Gastrocnemius medialis (tissue), 4 donors: ENCODE results near the gene MSI2. TPM values are rescaled to one million over a fixed set of nuclear protein-coding genes. Genes with fewer than 3 reads are reported as not detected.

Experiments
- ATAC-seq, 2 donors: fragments of 150-250 bp; one replicate each; pipeline ENCODE4 v1.9.1; 2016
- DNase-seq, 2 donors: peaks; one replicate each; pipeline ENCODE4 v3.0.0-alpha.2; 2019
- H3K27ac ChIP-seq, 4 donors: fragments of 200-600 bp; sonication (generic); 1 replicate in 1 of 4; 2 replicates in 3 of 4; pipeline ENCODE4 v1.5.1; 2016 to 2018; ENCODE audit warnings: mild to moderate bottlenecking in 2 of 4, moderate library complexity in 1 of 4
- H3K27me3 ChIP-seq, 3 donors: fragments of 200-600 bp; sonication (generic) in 2 of 3; 1 replicate in 1 of 3; 2 replicates in 2 of 3; pipeline versions ENCODE4 v1.5.1 to v1.6.0; 2016 to 2019; ENCODE audit warnings: mild to moderate bottlenecking in 1 of 3, moderate library complexity in 1 of 3
- H3K36me3 ChIP-seq, 2 donors: fragments of 200-600 bp; sonication (generic) in 1 of 2; one replicate each; pipeline ENCODE4 v1.5.1; 2017 to 2018
- H3K4me1 ChIP-seq, 2 donors: fragments of 200-600 bp; sonication (generic) in 1 of 2; one replicate each; pipeline ENCODE4 v1.5.1; 2016 to 2017; ENCODE audit warnings: mild to moderate bottlenecking in 2 of 2
- H3K4me3 ChIP-seq, 4 donors: fragments of 200-600 bp; sonication (generic) in 3 of 4; 1 replicate in 1 of 4; 2 replicates in 3 of 4; pipeline ENCODE4 v1.5.1; 2016 to 2019; ENCODE audit warnings: mild to moderate bottlenecking in 2 of 4
- H3K9me3 ChIP-seq, 3 donors: fragments of 200-600 bp; sonication (generic) in 2 of 3; 1 replicate in 1 of 3; 2 replicates in 2 of 3; pipeline ENCODE4 v1.5.1; 2016 to 2019
- POLR2A ChIP-seq, 2 donors: fragments of 450-650 bp; IDR thresholded peaks; one replicate each; pipeline ENCODE4 v1.6.1; 2017; ENCODE audit warnings: antibody characterized with exemption in 2 of 2, mild to moderate bottlenecking in 2 of 2, moderate library complexity in 2 of 2
- in situ Hi-C, 4 donors: fragments of 200-750 bp; cut with MboI; loops; one replicate each; pipeline versions ENCODE4 v1.15.0 to v1.8.0; 2017; ENCODE audit warnings: low sequenced_read_pairs in 4 of 4
- intact Hi-C: fragments of 100-400 bp; cut with DNase I; formaldehyde crosslinking; loops from one replicate; pipeline ENCODE4 v1.15.1; 2023; ENCODE audit warnings: low total_unique reads
- total RNA-seq, 4 donors: library from RNA; depleted of rRNA; stranded (reverse); fragments of >200 nt; gene quantifications; one replicate each; pipeline versions ENCODE4 v1.1.0 to v1.2.3, GENCODE V29; 2016
- TF ChIP-seq, protein P1 (sequence below), 5 experiments: fragments of 450-650 bp in 3 of 5; fragments of 200-600 bp in 2 of 5; sonication (generic) in 2 of 5; IDR thresholded peaks in 4 of 5; conservative IDR thresholded peaks in 1 of 5; 1 replicate in 4 of 5; 2 replicates in 1 of 5; pipeline ENCODE4 v1.5.1; 2016 to 2019; ENCODE audit warnings: antibody characterized with exemption in 5 of 5, mild to moderate bottlenecking in 3 of 5, moderate library complexity in 3 of 5

Gene MSI2
- total RNA-seq, 4 donors from 2014 or later = 33.1 to 66.2 (median 48.5) TPM

DNA sequence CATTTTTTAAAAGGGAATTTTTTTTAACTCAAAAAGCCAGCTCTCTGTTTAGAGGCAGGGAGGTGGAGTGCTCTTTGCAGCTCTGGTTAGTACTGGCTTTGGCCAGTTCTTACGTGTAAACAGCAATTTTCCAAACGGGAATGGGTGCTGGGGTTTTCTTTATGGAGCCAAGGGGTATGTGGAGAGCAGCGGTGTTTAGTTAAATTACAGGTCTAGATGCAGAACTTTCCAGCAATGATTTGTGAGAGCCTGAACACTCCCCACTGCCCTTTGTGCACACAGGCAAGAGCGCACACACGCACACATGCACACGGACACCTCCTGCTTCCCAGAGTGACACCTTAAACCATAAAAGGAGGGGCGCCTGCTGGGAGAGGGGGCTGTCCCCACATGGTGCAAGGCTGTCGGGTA, 140.2 kb downstream of the MSI2 start:
- in situ Hi-C loops = no loop called here
- ATAC-seq (no peak), DNase-seq (no peak)

DNA sequence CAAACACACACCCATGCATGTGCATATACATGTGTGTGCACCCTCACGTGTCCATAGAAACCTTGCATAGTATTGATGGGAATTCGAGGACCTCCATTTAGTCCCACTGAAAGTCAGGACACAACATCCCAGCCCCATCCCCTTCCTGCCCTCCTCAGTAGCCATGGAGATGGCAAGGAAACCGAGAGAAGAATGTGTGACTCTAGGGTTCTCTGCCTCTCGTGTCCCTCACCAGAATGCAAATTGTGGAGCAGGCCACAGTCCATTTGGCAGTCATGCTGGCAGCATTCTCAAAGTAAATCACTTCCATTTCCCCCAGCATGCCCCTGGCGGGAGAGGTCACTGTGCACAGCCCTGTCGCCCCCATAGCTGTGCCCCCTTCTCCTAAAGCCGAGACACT, 141.1 kb downstream of the MSI2 start:
- DNase-seq = no peak
- TF ChIP-seq, protein P1, sequence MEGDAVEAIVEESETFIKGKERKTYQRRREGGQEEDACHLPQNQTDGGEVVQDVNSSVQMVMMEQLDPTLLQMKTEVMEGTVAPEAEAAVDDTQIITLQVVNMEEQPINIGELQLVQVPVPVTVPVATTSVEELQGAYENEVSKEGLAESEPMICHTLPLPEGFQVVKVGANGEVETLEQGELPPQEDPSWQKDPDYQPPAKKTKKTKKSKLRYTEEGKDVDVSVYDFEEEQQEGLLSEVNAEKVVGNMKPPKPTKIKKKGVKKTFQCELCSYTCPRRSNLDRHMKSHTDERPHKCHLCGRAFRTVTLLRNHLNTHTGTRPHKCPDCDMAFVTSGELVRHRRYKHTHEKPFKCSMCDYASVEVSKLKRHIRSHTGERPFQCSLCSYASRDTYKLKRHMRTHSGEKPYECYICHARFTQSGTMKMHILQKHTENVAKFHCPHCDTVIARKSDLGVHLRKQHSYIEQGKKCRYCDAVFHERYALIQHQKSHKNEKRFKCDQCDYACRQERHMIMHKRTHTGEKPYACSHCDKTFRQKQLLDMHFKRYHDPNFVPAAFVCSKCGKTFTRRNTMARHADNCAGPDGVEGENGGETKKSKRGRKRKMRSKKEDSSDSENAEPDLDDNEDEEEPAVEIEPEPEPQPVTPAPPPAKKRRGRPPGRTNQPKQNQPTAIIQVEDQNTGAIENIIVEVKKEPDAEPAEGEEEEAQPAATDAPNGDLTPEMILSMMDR (IDR thresholded peaks at IDR 0.05 in 4 of 5, conservative IDR thresholded peaks at IDR 0.05 in 1 of 5) = no peak
- TF ChIP-seq POLR2A (IDR thresholded peaks at IDR 0.05) = no peak
- intact Hi-C loops = no loop called here
- ATAC-seq = no peak
- Histone ChIP-seq H3K4me3 (no peak overlapping the region), H3K36me3 (no peaks in the 10 kb centered on the region), H3K27ac (no peak overlapping the region), H3K9me3 (no peaks in the 10 kb centered on the region), H3K4me1 (peaks cover 8 to 30% of the 10 kb centered on the region in 2 donors), H3K27me3 (no peaks in the 10 kb centered on the region)
- in situ Hi-C loops = no loop called here

More for the DNA sequence above, 140.2 kb downstream of the MSI2 start:
- Histone ChIP-seq H3K27ac (no peak overlapping the region), H3K4me3 (no peak overlapping the region), H3K4me1 (peaks cover 10 to 25% of the 10 kb centered on the region in 2 donors), H3K9me3 (no peaks in the 10 kb centered on the region), H3K36me3 (no peaks in the 10 kb centered on the region), H3K27me3 (no peaks in the 10 kb centered on the region)
- intact Hi-C loops = no loop called here
- TF ChIP-seq, protein P1 (IDR thresholded peaks at IDR 0.05 in 4 of 5, conservative IDR thresholded peaks at IDR 0.05 in 1 of 5) = no peak
- TF ChIP-seq POLR2A (IDR thresholded peaks at IDR 0.05) = no peak

DNA sequence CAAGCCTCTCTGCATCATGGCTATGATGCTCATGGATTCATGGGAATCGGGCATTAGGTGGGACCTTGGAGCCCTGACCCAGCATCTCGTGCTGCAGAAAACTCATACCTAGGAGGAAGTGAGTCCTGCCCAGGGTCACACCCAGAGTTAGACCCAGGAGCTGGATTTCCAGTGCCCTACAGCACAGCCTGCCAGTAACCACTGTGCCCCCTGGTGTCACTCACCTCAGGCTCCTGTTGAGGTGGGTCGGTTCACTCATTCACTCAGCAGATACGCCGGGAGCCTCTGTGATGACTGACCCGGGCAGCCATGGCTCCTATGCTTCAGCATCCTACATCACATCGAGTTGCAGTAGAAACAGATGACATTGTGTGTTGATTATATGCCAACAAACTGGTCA, 143.4 kb downstream of the MSI2 start:
- no peaks in the 10 kb centered on the region for H3K9me3 ChIP-seq
- H3K4me3 ChIP-seq = no peak overlapping the region
- no peaks in the 10 kb centered on the region for H3K36me3 ChIP-seq
- DNase-seq = no peak
- H3K27ac ChIP-seq = no peak overlapping the region
- no peak for TF ChIP-seq POLR2A (IDR thresholded peaks at IDR 0.05)
- TF ChIP-seq, protein P1 (IDR thresholded peaks at IDR 0.05 in 4 of 5, conservative IDR thresholded peaks at IDR 0.05 in 1 of 5) = no peak
- peaks cover 30 to 52% of the 10 kb centered on the region in 2 donors for H3K4me1 ChIP-seq
- in situ Hi-C loops = no loop called here
- ATAC-seq = no peak
- H3K27me3 ChIP-seq = no peaks in the 10 kb centered on the region
- intact Hi-C loops = loop anchor here (5.0 kb wide), 2 partner anchors 142 to 157 kb away; partner anchors contain the start of gene MSI2

- in situ Hi-C loops = no loop called here
- peaks cover 39 to 62% of the 10 kb centered on the region in 2 donors for H3K4me1 ChIP-seq
- no peaks in the 10 kb centered on the region for H3K36me3 ChIP-seq
- peak overlapping the region in 1 of 4 donors; percentile 79 for H3K27ac ChIP-seq
- ATAC-seq (no peak), DNase-seq (no peak)
- TF ChIP-seq, protein P1 (IDR thresholded peaks at IDR 0.05 in 4 of 5, conservative IDR thresholded peaks at IDR 0.05 in 1 of 5) = no peak
- no peak for TF ChIP-seq POLR2A (IDR thresholded peaks at IDR 0.05)
- H3K27me3 ChIP-seq = no peaks in the 10 kb centered on the region
- intact Hi-C loops = loop anchor here (5.0 kb wide), 2 partner anchors 143 to 158 kb away; partner anchors contain the start of gene MSI2
- no peak overlapping the region for H3K4me3 ChIP-seq
- no peaks in the 10 kb centered on the region for H3K9me3 ChIP-seq
Observed at GRCh38 chr17:57400648-57401047, 144.3 kb downstream of the MSI2 start.
